Activated CD4-positive, alpha-beta memory T cell treated with anti-CD3 and anti-CD28 coated beads, Interleukin-2, amount 10 ng/mL, durations not matched to agents 7 days and 5 days (primary cell): ENCODE measurements around the gene CAAP1. TPM values are rescaled to one million over a fixed set of nuclear protein-coding genes. Genes with fewer than 3 reads are reported as not detected.
A peak's percentile ranks its signal among the peaks of the same experiment; 100 is the strongest.

ENCODE experiments used
- CTCF ChIA-PET: fragments of 350-600 bp; sonication (Branson Sonifier 250); formaldehyde crosslinking; loops from one replicate; lab custom pipeline; 2021; ENCODE audit warnings: antibody characterized with exemption, inconsistent platforms; lab: Charles Lee
- POLR2A ChIA-PET: fragments of 350-600 bp; sonication (Branson Sonifier 250); formaldehyde crosslinking; loops from one replicate; lab custom pipeline; 2021; ENCODE audit warnings: antibody characterized with exemption; lab: Charles Lee
- DNase-seq: peaks from one replicate; pipeline ENCODE4 v3.0.0-alpha.2; 2020
- H3K27ac Mint-ChIP-seq: one replicate; pipeline ENCODE4 v1.8.0; 2021; ENCODE audit warnings: mild to moderate bottlenecking, mixed read lengths
- H3K27me3 Mint-ChIP-seq: one replicate; pipeline ENCODE4 v1.8.0; 2021; ENCODE audit warnings: mixed read lengths
- H3K36me3 Mint-ChIP-seq: one replicate; pipeline ENCODE4 v1.8.0; 2021; ENCODE audit warnings: low read depth, mixed read lengths
- H3K4me1 Mint-ChIP-seq: one replicate; pipeline ENCODE4 v1.8.0; 2021; ENCODE audit warnings: mixed read lengths
- H3K4me3 Mint-ChIP-seq: one replicate; pipeline ENCODE4 v1.8.0; 2021; ENCODE audit warnings: mild to moderate bottlenecking, mixed read lengths
- H3K9me3 Mint-ChIP-seq: one replicate; pipeline ENCODE4 v1.8.0; 2021; ENCODE audit warnings: mixed read lengths
- total RNA-seq, 2 experiments: library from RNA; stranded (reverse); gene quantifications; one replicate each; pipeline ENCODE4 v1.2.3, GENCODE V29; 2021

Gene CAAP1
- 10 to 100 TPM; 16.6 to 18.1 TPM for total RNA-seq

- CTCF ChIA-PET: interaction anchor here (1.0 to 1.1 kb wide), 2 partner anchors 8 to 63 kb away, joined by 3 to 6 read pairs; partner anchors contain the start of gene IFT74
- peak; percentile 93 for DNase-seq
- Mint-ChIP-seq H3K4me3 (peak within 1 kb of the TSS; percentile 88), H3K27ac (peak within 1 kb of the TSS; percentile 99), H3K27me3 (no peaks in the 10 kb centered on the region), H3K9me3 (peaks cover 5% of the 10 kb centered on the region), H3K36me3 (peaks cover 16% of the 10 kb centered on the region), H3K4me1 (peaks cover 38% of the 10 kb centered on the region)
- POLR2A ChIA-PET: interaction anchor here (0.9 to 3.4 kb wide), 11 partner anchors 9 to 63 kb away, joined by 3 to 31 read pairs (median 4); partner anchors contain the start of genes IFT74 and PLAA
These were observed at the start of gene CAAP1 for GRCh38 chr9:26892251-26893029. CAAP1 (minus strand) TSS chr9:26892802; CDS start chr9:26892715, 87 bp downstream.

GRCh38 chr9:26940779-26941178, 48.2 kb upstream of the CAAP1 start:
- H3K9me3 Mint-ChIP-seq: peaks cover 7% of the 10 kb centered on the region
- no peak for DNase-seq
- peaks cover 62% of the 10 kb centered on the region for H3K36me3 Mint-ChIP-seq
- ChIA-PET CTCF (no interaction called here), POLR2A (interaction anchor here (1.0 to 1.2 kb wide), 2 partner anchors 12 to 48 kb away, joined by 3 read pairs; no protein-coding TSS in a partner anchor)
- peaks cover 60% of the 10 kb centered on the region for H3K4me1 Mint-ChIP-seq
- H3K4me3 Mint-ChIP-seq: no peak overlapping the region
- H3K27ac Mint-ChIP-seq: no peak overlapping the region
- H3K27me3 Mint-ChIP-seq: no peaks in the 10 kb centered on the region

- H3K27me3 Mint-ChIP-seq: no peaks in the 10 kb centered on the region
- H3K4me3 Mint-ChIP-seq: no peak overlapping the region
- peaks cover 57% of the 10 kb centered on the region for H3K36me3 Mint-ChIP-seq
- ChIA-PET POLR2A (interaction anchor here (1.0 to 1.7 kb wide), 4 partner anchors 7 to 47 kb away, joined by 3 to 4 read pairs (median 3); partner anchors contain the start of gene PLAA), CTCF (no interaction called here)
- no peak for DNase-seq
- no peak overlapping the region for H3K27ac Mint-ChIP-seq
- peaks cover 53% of the 10 kb centered on the region for H3K4me1 Mint-ChIP-seq
- peaks cover 7% of the 10 kb centered on the region for H3K9me3 Mint-ChIP-seq
These were observed 47.5 kb upstream of the CAAP1 start for GRCh38 chr9:26939955-26940711.

GRCh38 chr9:26937816-26938371, 45.3 kb upstream of the CAAP1 start:
- no peak overlapping the region for H3K4me3 Mint-ChIP-seq
- H3K27ac Mint-ChIP-seq: no peak overlapping the region
- H3K27me3 Mint-ChIP-seq: no peaks in the 10 kb centered on the region
- DNase-seq: no peak
- H3K9me3 Mint-ChIP-seq: peaks cover 7% of the 10 kb centered on the region
- POLR2A ChIA-PET: interaction anchor here (0.6 kb wide), 1 partner anchor 10 kb away, joined by 3 read pairs; no protein-coding TSS in a partner anchor
- CTCF ChIA-PET: interaction anchor here (0.9 kb wide), 1 partner anchor 10 kb away, joined by 3 read pairs; no protein-coding TSS in a partner anchor
- H3K36me3 Mint-ChIP-seq: peaks cover 39% of the 10 kb centered on the region
- H3K4me1 Mint-ChIP-seq: peaks cover 33% of the 10 kb centered on the region

GRCh38 chr9:26935847-26936246, 43.2 kb upstream of the CAAP1 start:
- Mint-ChIP-seq H3K27me3 (no peaks in the 10 kb centered on the region), H3K9me3 (peaks cover 7% of the 10 kb centered on the region), H3K4me1 (peaks cover 20% of the 10 kb centered on the region), H3K27ac (no peak overlapping the region), H3K36me3 (peaks cover 33% of the 10 kb centered on the region), H3K4me3 (no peak overlapping the region)
- ChIA-PET CTCF (no interaction called here), POLR2A (no interaction called here)
- no peak for DNase-seq

- H3K36me3 Mint-ChIP-seq: peaks cover 35% of the 10 kb centered on the region
- ChIA-PET CTCF (no interaction called here), POLR2A (interaction anchor here (0.9 to 1.4 kb wide), 4 partner anchors 11 to 36 kb away, joined by 3 to 7 read pairs (median 4); partner anchors contain the start of genes CAAP1 and IFT74)
These were observed 36.4 kb upstream of the CAAP1 start for GRCh38 chr9:26928902-26929495.

GRCh38 chr9:26925609-26926008, 33.0 kb upstream of the CAAP1 start:
- no peaks in the 10 kb centered on the region for H3K27me3 Mint-ChIP-seq
- no peak for DNase-seq
- H3K4me1 Mint-ChIP-seq: no peaks in the 10 kb centered on the region
- POLR2A ChIA-PET: interaction anchor here (1.3 kb wide), 1 partner anchor 21 kb away, joined by 4 read pairs; the partner anchor contains the start of gene PLAA
- H3K4me3 Mint-ChIP-seq: no peak overlapping the region
- no peaks in the 10 kb centered on the region for H3K9me3 Mint-ChIP-seq
- CTCF ChIA-PET: no interaction called here
- no peak overlapping the region for H3K27ac Mint-ChIP-seq
- peaks cover 58% of the 10 kb centered on the region for H3K36me3 Mint-ChIP-seq

More at GRCh38 chr9:26928902-26929495, 36.4 kb upstream of the CAAP1 start:
- no peaks in the 10 kb centered on the region for H3K27me3 Mint-ChIP-seq
- no peak for DNase-seq
- H3K9me3 Mint-ChIP-seq: no peaks in the 10 kb centered on the region
- H3K4me1 Mint-ChIP-seq: no peaks in the 10 kb centered on the region
- no peak overlapping the region for H3K4me3 Mint-ChIP-seq
- H3K27ac Mint-ChIP-seq: no peak overlapping the region

- ChIA-PET POLR2A (interaction anchor here (1.5 kb wide), 1 partner anchor 28 kb away, joined by 4 read pairs; the partner anchor contains the start of gene PLAA), CTCF (no interaction called here)
- H3K27me3 Mint-ChIP-seq: no peaks in the 10 kb centered on the region
- H3K9me3 Mint-ChIP-seq: no peaks in the 10 kb centered on the region
- H3K27ac Mint-ChIP-seq: no peak overlapping the region
- H3K4me3 Mint-ChIP-seq: no peak overlapping the region
- peaks cover 84% of the 10 kb centered on the region for H3K36me3 Mint-ChIP-seq
- no peak for DNase-seq
- no peaks in the 10 kb centered on the region for H3K4me1 Mint-ChIP-seq
These were observed 27.1 kb upstream of the CAAP1 start for GRCh38 chr9:26919698-26920097.

- CTCF ChIA-PET: interaction anchor here (1.0 kb wide), 1 partner anchor 31 kb away, joined by 3 read pairs; no protein-coding TSS in a partner anchor
- no peaks in the 10 kb centered on the region for H3K4me1 Mint-ChIP-seq
These were observed 20.6 kb upstream of the CAAP1 start for GRCh38 chr9:26913138-26913668.

GRCh38 chr9:26904671-26905070, 12.1 kb upstream of the CAAP1 start:
- no peak for DNase-seq
- no peaks in the 10 kb centered on the region for H3K4me1 Mint-ChIP-seq
- H3K4me3 Mint-ChIP-seq: no peak overlapping the region
- no peaks in the 10 kb centered on the region for H3K27me3 Mint-ChIP-seq
- H3K36me3 Mint-ChIP-seq: peaks cover 43% of the 10 kb centered on the region
- CTCF ChIA-PET: no interaction called here
- no peaks in the 10 kb centered on the region for H3K9me3 Mint-ChIP-seq
- H3K27ac Mint-ChIP-seq: no peak overlapping the region
- POLR2A ChIA-PET: interaction anchor here (1.2 kb wide), 1 partner anchor 13 kb away, joined by 3 read pairs; no protein-coding TSS in a partner anchor

More at GRCh38 chr9:26913138-26913668, 20.6 kb upstream of the CAAP1 start:
- no peaks in the 10 kb centered on the region for H3K27me3 Mint-ChIP-seq
- DNase-seq: no peak
- POLR2A ChIA-PET: interaction anchor here (1.0 kb wide), 2 partner anchors 10 to 14 kb away, joined by 3 read pairs; no protein-coding TSS in a partner anchor
- H3K9me3 Mint-ChIP-seq: no peaks in the 10 kb centered on the region
- no peak overlapping the region for H3K4me3 Mint-ChIP-seq
- no peak overlapping the region for H3K27ac Mint-ChIP-seq
- peaks cover 46% of the 10 kb centered on the region for H3K36me3 Mint-ChIP-seq

GRCh38 chr9:26904070-26904469, 11.5 kb upstream of the CAAP1 start:
- H3K27me3 Mint-ChIP-seq: no peaks in the 10 kb centered on the region
- no peak overlapping the region for H3K27ac Mint-ChIP-seq
- H3K9me3 Mint-ChIP-seq: no peaks in the 10 kb centered on the region
- H3K4me3 Mint-ChIP-seq: no peak overlapping the region
- ChIA-PET CTCF (no interaction called here), POLR2A (no interaction called here)
- H3K4me1 Mint-ChIP-seq: no peaks in the 10 kb centered on the region
- peaks cover 40% of the 10 kb centered on the region for H3K36me3 Mint-ChIP-seq
- DNase-seq: no peak
